ENCODE measurements around the gene GPC6. TPM values are rescaled to one million over a fixed set of nuclear protein-coding genes. Genes with fewer than 3 reads are reported as not detected.

Gene GPC6
- total RNA-seq, 1 experiment from 2014 or later: 0.22 TPM

GRCh38 chr13:94327318-94327717 is 1100.7 kb downstream of the GPC6 start:
- H3K36me3 ChIP-seq (ENCODE audit: control insufficient read depth in 1 of 2, insufficient read depth in 2 of 2, low read length in 2 of 2): no peaks in the 10 kb centered on the region
- no peak overlapping the region for H3K27ac ChIP-seq (ENCODE audit: low read depth, low read length)
- H3K79me2 ChIP-seq (ENCODE audit: insufficient read depth, low read length): no peaks in the 10 kb centered on the region
- intact Hi-C loops (cut with micrococcal nuclease): no loop called here
- H3K4me3 ChIP-seq (replicated peaks in 1 of 2; ENCODE audit: low read depth in 1 of 2, low read length in 2 of 2): no peak overlapping the region
- TF ChIP-seq JUND (IDR thresholded peaks at IDR 0.05) (no peak), RAD21 (IDR thresholded peaks at IDR 0.05; ENCODE audit: low read depth) (no peak), ZFX (IDR thresholded peaks at IDR 0.05) (no peak), ELF1 (IDR thresholded peaks at IDR 0.05; ENCODE audit: borderline replicate concordance, low read depth) (no peak), EGR1 (IDR thresholded peaks at IDR 0.05; ENCODE audit: low read depth) (no peak), CEBPB (IDR thresholded peaks at IDR 0.05; ENCODE audit: low read depth) (no peak), ZBTB33 (IDR thresholded peaks at IDR 0.05; ENCODE audit: extremely low read depth, insufficient replicate concordance, low read length) (no peak), POLR2AphosphoS5 (IDR thresholded peaks at IDR 0.05; ENCODE audit: low read depth, low read length) (no peak), FOSL1 (IDR thresholded peaks at IDR 0.05; ENCODE audit: low read depth) (no peak), SP1 (IDR thresholded peaks at IDR 0.05; ENCODE audit: low read depth) (no peak)
- TF ChIP-seq, protein P1, sequence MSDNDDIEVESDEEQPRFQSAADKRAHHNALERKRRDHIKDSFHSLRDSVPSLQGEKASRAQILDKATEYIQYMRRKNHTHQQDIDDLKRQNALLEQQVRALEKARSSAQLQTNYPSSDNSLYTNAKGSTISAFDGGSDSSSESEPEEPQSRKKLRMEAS (IDR thresholded peaks at IDR 0.05): no peak
- TF ChIP-seq, protein P2, sequence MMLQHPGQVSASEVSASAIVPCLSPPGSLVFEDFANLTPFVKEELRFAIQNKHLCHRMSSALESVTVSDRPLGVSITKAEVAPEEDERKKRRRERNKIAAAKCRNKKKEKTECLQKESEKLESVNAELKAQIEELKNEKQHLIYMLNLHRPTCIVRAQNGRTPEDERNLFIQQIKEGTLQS (IDR thresholded peaks at IDR 0.05): no peak
- ATAC-seq: no peak
- H3K9me2 ChIP-seq (ENCODE audit: insufficient read depth): no peaks in the 10 kb centered on the region
- no peaks in the 10 kb centered on the region for H3K4me1 ChIP-seq (ENCODE audit: control insufficient read depth in 1 of 2, insufficient read depth in 2 of 2, low read length in 2 of 2)
- ChIA-PET RAD21 (ENCODE audit: low non-redundant PET in 1 of 2, low total read pairs in 2 of 2, uncharacterized antibody in 2 of 2, unreplicated experiment in 2 of 2) (no interaction called here), POLR2A (no interaction called here), CTCF (no interaction called here)
- no peaks in the 10 kb centered on the region for H4K20me1 ChIP-seq (ENCODE audit: insufficient read depth)
- no peaks in the 10 kb centered on the region for H3K27me3 ChIP-seq (ENCODE audit: insufficient read depth, low read length)
- no peak overlapping the region for H3K4me2 ChIP-seq (ENCODE audit: low read length)
- H3K9me3 ChIP-seq (ENCODE audit: control insufficient read depth in 1 of 2, insufficient read depth in 1 of 2, low read depth in 1 of 2, low read length in 2 of 2): no peaks in the 10 kb centered on the region
- DNase-seq (ENCODE audit: low read depth, low spot score): no peak
- H2AFZ ChIP-seq (ENCODE audit: low read depth, low read length, poor library complexity, severe bottlenecking): no peak overlapping the region
- no peak overlapping the region for H3K9ac ChIP-seq (ENCODE audit: low read length)
- BruUV-seq (replicated peaks): no TSS peak
